HL-60 (cell line): ENCODE data around the gene MED4.

ENCODE experiments used
- POLR2AphosphoS5 ChIP-seq: IDR thresholded peaks from 2 replicates; pipeline ENCODE4 v1.6.1; 2012; ENCODE audit warnings: low read depth
- TF ChIP-seq, protein P1 (sequence below): IDR thresholded peaks from one replicate; pipeline ENCODE4 v1.5.1; 2011; ENCODE audit warnings: low read length, control low read depth, inconsistent platforms; ENCODE audit not compliant: insufficient read depth

- TF ChIP-seq, protein P1, sequence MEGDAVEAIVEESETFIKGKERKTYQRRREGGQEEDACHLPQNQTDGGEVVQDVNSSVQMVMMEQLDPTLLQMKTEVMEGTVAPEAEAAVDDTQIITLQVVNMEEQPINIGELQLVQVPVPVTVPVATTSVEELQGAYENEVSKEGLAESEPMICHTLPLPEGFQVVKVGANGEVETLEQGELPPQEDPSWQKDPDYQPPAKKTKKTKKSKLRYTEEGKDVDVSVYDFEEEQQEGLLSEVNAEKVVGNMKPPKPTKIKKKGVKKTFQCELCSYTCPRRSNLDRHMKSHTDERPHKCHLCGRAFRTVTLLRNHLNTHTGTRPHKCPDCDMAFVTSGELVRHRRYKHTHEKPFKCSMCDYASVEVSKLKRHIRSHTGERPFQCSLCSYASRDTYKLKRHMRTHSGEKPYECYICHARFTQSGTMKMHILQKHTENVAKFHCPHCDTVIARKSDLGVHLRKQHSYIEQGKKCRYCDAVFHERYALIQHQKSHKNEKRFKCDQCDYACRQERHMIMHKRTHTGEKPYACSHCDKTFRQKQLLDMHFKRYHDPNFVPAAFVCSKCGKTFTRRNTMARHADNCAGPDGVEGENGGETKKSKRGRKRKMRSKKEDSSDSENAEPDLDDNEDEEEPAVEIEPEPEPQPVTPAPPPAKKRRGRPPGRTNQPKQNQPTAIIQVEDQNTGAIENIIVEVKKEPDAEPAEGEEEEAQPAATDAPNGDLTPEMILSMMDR: no peak
- no peak for TF ChIP-seq POLR2AphosphoS5
Measured at GRCh38 chr13:48070942-48071341, 24.0 kb downstream of the MED4 start.
